ENCODE data around the gene MPV17L2. TPM values are rescaled to one million over a fixed set of nuclear protein-coding genes. Genes with fewer than 3 reads are reported as not detected.

MPV17L2 gene
- total and polyA plus RNA-seq, 10 of the 15 experiments (the other 5 are each of a cell fraction or from before 2014, with no cell fraction given): 5.1 to 57.2 (median 22.9) TPM

- H3K36me3 ChIP-seq (ENCODE audit: control insufficient read depth in 2 of 2, insufficient read depth in 2 of 2, low read length in 1 of 2): peaks cover 5 to 20% of the 10 kb centered on the region in 2 experiments; a peak in 3 of 4 replicates
- DNase-seq (ENCODE audit: low read depth, low spot score) (no peak), ATAC-seq (no peak), FAIRE-seq (no peak)
- ChIA-PET RAD21 (ENCODE audit: unreplicated experiment) (no interaction called here), SMC1A (ENCODE audit: uncharacterized antibody, unreplicated experiment) (interaction anchor here (1.0 kb wide), 1 partner anchor 22 kb away, joined by 3 read pairs; no protein-coding TSS in a partner anchor), POLR2A (interaction anchor here (0.6 to 0.7 kb wide), 2 partner anchors 18 to 90 kb away, joined by 3 read pairs; no protein-coding TSS in a partner anchor), CTCF (no interaction called here)
- H3K9ac ChIP-seq (ENCODE audit: control insufficient read depth, insufficient read depth, low read length): no peak overlapping the region
- no TSS peak for BruUV-seq (replicated peaks)
- no peak overlapping the region for H3K27ac ChIP-seq (ENCODE audit: control insufficient read depth, insufficient read depth)
- in situ Hi-C loops (cut with MboI): no loop called here
- H3K4me3 ChIP-seq: no peak overlapping the region
- intact Hi-C loops (cut with micrococcal nuclease; ENCODE audit: unreplicated experiment): no loop called here
- no peaks in the 10 kb centered on the region for H3K9me3 ChIP-seq (replicated peaks; ENCODE audit: control insufficient read depth, insufficient read depth, low read length)
- no peak for TF ChIP-seq PKNOX1 (IDR thresholded peaks at IDR 0.05)
- H2AFZ ChIP-seq (ENCODE audit: control insufficient read depth, low read depth, low read length): no peak overlapping the region
- H3K4me2 ChIP-seq (ENCODE audit: control insufficient read depth, insufficient read depth): no peak overlapping the region
- H3K79me2 ChIP-seq (ENCODE audit: control insufficient read depth, insufficient read depth, low read length): peaks cover 13% of the 10 kb centered on the region
- no peaks in the 10 kb centered on the region for H3K27me3 ChIP-seq (replicated peaks in 1 of 2; ENCODE audit: control insufficient read depth in 2 of 2, insufficient read depth in 2 of 2, low read length in 1 of 2)
- H4K20me1 ChIP-seq (ENCODE audit: control insufficient read depth, insufficient read depth): no peaks in the 10 kb centered on the region
- 79% methylated on average over 6 of the region's 6 CpGs for WGBS (ENCODE audit: insufficient coverage, insufficient replicate concordance, low lambda C conversion rate, missing lambda C conversion rate)
- peaks cover 8% of the 10 kb centered on the region for H3K4me1 ChIP-seq (ENCODE audit: control insufficient read depth, insufficient read depth, low read length)
These were observed 5.4 kb downstream of the MPV17L2 start for GRCh38 chr19:18198374-18198773.

GRCh38 chr19:18202397-18202777 is 9.4 kb downstream of the MPV17L2 start:
- Histone ChIP-seq H3K9me3 (replicated peaks; ENCODE audit: control insufficient read depth, insufficient read depth, low read length) (no peaks in the 10 kb centered on the region), H3K4me1 (ENCODE audit: control insufficient read depth, insufficient read depth, low read length) (peaks cover 6% of the 10 kb centered on the region), H3K9ac (ENCODE audit: control insufficient read depth, insufficient read depth, low read length) (no peak overlapping the region), H2AFZ (ENCODE audit: control insufficient read depth, low read depth, low read length) (no peak overlapping the region), H3K36me3 (ENCODE audit: control insufficient read depth in 2 of 2, insufficient read depth in 2 of 2, low read length in 1 of 2) (peaks cover 0 to 12% of the 10 kb centered on the region in 2 experiments; a peak in 2 of 4 replicates), H3K27ac (ENCODE audit: control insufficient read depth, insufficient read depth) (no peak overlapping the region), H3K4me3 (peak overlapping the region; percentile 86), H3K4me2 (ENCODE audit: control insufficient read depth, insufficient read depth) (peak overlapping the region; percentile 56; the same call in 1 of the 2 replicates), H4K20me1 (ENCODE audit: control insufficient read depth, insufficient read depth) (no peaks in the 10 kb centered on the region), H3K79me2 (ENCODE audit: control insufficient read depth, insufficient read depth, low read length) (peaks cover 9% of the 10 kb centered on the region), H3K27me3 (replicated peaks in 1 of 2; ENCODE audit: control insufficient read depth in 2 of 2, insufficient read depth in 2 of 2, low read length in 1 of 2) (no peaks in the 10 kb centered on the region)
- 87% methylated on average over 24 of the region's 24 CpGs for WGBS (ENCODE audit: insufficient coverage, insufficient replicate concordance, low lambda C conversion rate, missing lambda C conversion rate)
- no TSS peak for BruUV-seq (replicated peaks)
- no peak for DNase-seq (ENCODE audit: low read depth, low spot score)
- in situ Hi-C loops (cut with MboI) (no loop called here), intact Hi-C loops (cut with micrococcal nuclease; ENCODE audit: unreplicated experiment) (loop anchor here (10.0 kb wide), 1 partner anchor 212 kb away; the partner anchor contains the start of gene SSBP4)
- SMC1A ChIA-PET (ENCODE audit: uncharacterized antibody, unreplicated experiment): interaction anchor here (0.6 to 9.5 kb wide), 3 partner anchors 50 to 126 kb away, joined by 3 to 121 read pairs (median 4); a partner anchor contains a TSS
- RAD21 ChIA-PET (ENCODE audit: unreplicated experiment): interaction anchor here (0.8 to 4.9 kb wide), 7 partner anchors 10 to 89 kb away, joined by 3 to 31 read pairs (median 6); partner anchors contain the start of genes JUND and MPV17L2
- TF ChIP-seq MLLT1 (IDR thresholded peaks at IDR 0.05) (0 out of 2 replicates have a peak, but pooled peaks have one; percentile 40), RBBP5 (conservative IDR thresholded peaks at IDR 0.05) (no peak), RCOR1 (conservative IDR thresholded peaks at IDR 0.05; ENCODE audit: low read depth, low read length) (no peak), SUPT20H (IDR thresholded peaks at IDR 0.05; ENCODE audit: borderline replicate concordance, control insufficient read depth, low read depth, low read length) (no peak), RELA (IDR thresholded peaks at IDR 0.05; ENCODE audit: borderline replicate concordance, partially characterized antibody) (no peak)
- peak; percentile 31 for FAIRE-seq
- CTCF ChIA-PET: interaction anchor here (0.7 to 11.7 kb wide), 4 partner anchors 11 to 126 kb away, joined by 3 to 213 read pairs (median 4); a partner anchor contains a TSS
- ATAC-seq: no peak
- POLR2A ChIA-PET: interaction anchor here (1.3 to 3.4 kb wide), 2 partner anchors 9 to 10 kb away, joined by 7 to 17 read pairs; partner anchors contain the start of gene MPV17L2

All from GM12878 (cell line).